Stimulated activated CD4-positive, alpha-beta T cell treated with anti-CD3 and anti-CD28 coated beads, Interleukin-4, amount 100 ng/mL, for 24 hours (primary cell): ENCODE results near the gene AMIGO3.

ENCODE experiments used
- DNase-seq: peaks from one replicate; pipeline ENCODE4 v3.0.0-alpha.2; 2020

Gene AMIGO3

GRCh38 chr3:49724586-49724985 is 5.1 kb upstream of the AMIGO3 start:
- no peak for DNase-seq

- DNase-seq, result peak; percentile 93
Observed at GRCh38 chr3:49723628-49724551, 4.4 kb upstream of the AMIGO3 start, which contains the start of gene GMPPB. Gene GMPPB (minus strand): TSS chr3:49723951. CDS start chr3:49723726, 225 bp downstream.

GRCh38 chr3:49723296-49723627 is 3.8 kb upstream of the AMIGO3 start:
- peak; percentile 57 for DNase-seq

GRCh38 chr3:49722896-49723295 is 3.4 kb upstream of the AMIGO3 start:
- no peak for DNase-seq

GRCh38 chr3:49721896-49722781 is 2.7 kb upstream of the AMIGO3 start:
- no peak for DNase-seq

GRCh38 chr3:49721596-49721895 is 2.1 kb upstream of the AMIGO3 start:
- no peak for DNase-seq

GRCh38 chr3:49720855-49721595 is 1.5 kb upstream of the AMIGO3 start:
- no peak for DNase-seq

- no peak for DNase-seq
Observed at GRCh38 chr3:49718858-49719213, 648 bp downstream of the AMIGO3 start.

GRCh38 chr3:49717959-49718857 is 1.3 kb downstream of the AMIGO3 start:
- DNase-seq, result no peak

- DNase-seq, result no peak
Observed at GRCh38 chr3:49717211-49717958, 2.1 kb downstream of the AMIGO3 start.

- DNase-seq, result no peak
Observed at GRCh38 chr3:49716691-49717210, 2.7 kb downstream of the AMIGO3 start.

- DNase-seq, result no peak
Observed at GRCh38 chr3:49716169-49716568, 3.3 kb downstream of the AMIGO3 start.

GRCh38 chr3:49715611-49716121 is 3.8 kb downstream of the AMIGO3 start:
- no peak for DNase-seq

GRCh38 chr3:49714728-49715550 is 4.5 kb downstream of the AMIGO3 start:
- DNase-seq, result no peak

GRCh38 chr3:49713336-49714105 is 6.0 kb downstream of the AMIGO3 start:
- DNase-seq, result no peak

- no peak for DNase-seq
Observed at GRCh38 chr3:49712631-49713317, 6.7 kb downstream of the AMIGO3 start.

GRCh38 chr3:49712166-49712565 is 7.3 kb downstream of the AMIGO3 start:
- no peak for DNase-seq

- no peak for DNase-seq
Observed at GRCh38 chr3:49711489-49711888, 8.0 kb downstream of the AMIGO3 start.

GRCh38 chr3:49709852-49710251 is 9.6 kb downstream of the AMIGO3 start:
- DNase-seq, result no peak
